Loucy (cell line): ENCODE measurements around the gene SLC19A1.

Experiments
- H2AFZ ChIP-seq: fragments of 200-600 bp; sonication (generic); 2 replicates; pipeline ENCODE4 v1.6.0; 2016; ENCODE audit warnings: antibody characterized with exemption, mild to moderate bottlenecking, low read length, moderate library complexity
- H3F3A ChIP-seq: fragments of 200-600 bp; 2 replicates; pipeline ENCODE4 v1.6.0; 2016; ENCODE audit warnings: antibody characterized with exemption, low read depth, mild to moderate bottlenecking
- H3K27me3 ChIP-seq: fragments of 200-600 bp; sonication (generic); 2 replicates; pipeline ENCODE4 v1.6.1; 2014; ENCODE audit warnings: low read length, mild to moderate bottlenecking; ENCODE audit not compliant: insufficient read depth, poor library complexity, severe bottlenecking
- H3K36me3 ChIP-seq: fragments of 200-600 bp; sonication (generic); 2 replicates; pipeline ENCODE4 v1.6.1; 2016; ENCODE audit warnings: low read length; ENCODE audit not compliant: insufficient read depth
- H3K4me1 ChIP-seq: fragments of 200-600 bp; sonication (generic); 2 replicates; pipeline ENCODE4 v1.5.1; 2014; ENCODE audit warnings: low read length, mild to moderate bottlenecking; ENCODE audit not compliant: insufficient read depth, poor library complexity, severe bottlenecking
- H3K4me2 ChIP-seq: fragments of 200-600 bp; sonication (generic); 2 replicates; pipeline ENCODE4 v1.6.0; 2014; ENCODE audit warnings: antibody characterized with exemption, low read length, low read depth, mild to moderate bottlenecking; ENCODE audit not compliant: poor library complexity, severe bottlenecking
- H3K4me3 ChIP-seq: fragments of 200-600 bp; sonication (generic); 2 replicates; pipeline ENCODE4 v1.5.1; 2014; ENCODE audit warnings: low read length, mild to moderate bottlenecking, mixed read lengths; ENCODE audit not compliant: poor library complexity, severe bottlenecking
- H3K79me2 ChIP-seq: fragments of 200-600 bp; sonication (generic); 2 replicates; pipeline ENCODE4 v1.6.1; 2014; ENCODE audit warnings: low read length; ENCODE audit not compliant: insufficient read depth
- H3K9ac ChIP-seq: fragments of 200-600 bp; sonication (generic); 2 replicates; pipeline ENCODE4 v1.6.0; 2014; ENCODE audit warnings: mild to moderate bottlenecking, low read depth, low read length, moderate library complexity; ENCODE audit not compliant: poor library complexity, severe bottlenecking
- H3K9me2 ChIP-seq: fragments of 200-600 bp; sonication (generic); replicated peaks from 2 replicates; pipeline ENCODE4 v1.6.1; 2016; ENCODE audit warnings: low read depth, low read length, mixed read lengths
- H3K9me3 ChIP-seq: fragments of 200-600 bp; sonication (generic); 2 replicates; pipeline ENCODE4 v1.6.1; 2014; ENCODE audit warnings: mild to moderate bottlenecking, antibody characterized with exemption, low read length, low read depth; ENCODE audit not compliant: insufficient read depth
- H4K20me1 ChIP-seq: fragments of 200-600 bp; sonication (generic); 2 replicates; pipeline ENCODE4 v1.6.0; 2014; ENCODE audit warnings: antibody characterized with exemption, low read length, mild to moderate bottlenecking; ENCODE audit not compliant: insufficient read depth, poor library complexity, severe bottlenecking
- EZH2phosphoT487 ChIP-seq: fragments of 200-600 bp; IDR thresholded peaks from 2 replicates; pipeline ENCODE4 v1.6.1; 2018; ENCODE audit warnings: antibody characterized with exemption, mild to moderate bottlenecking, moderate library complexity, borderline replicate concordance
- TF ChIP-seq, protein P1 (sequence below): fragments of 200-600 bp; sonication (generic); conservative IDR thresholded peaks from 2 replicates; pipeline ENCODE4 v1.5.1; 2014; ENCODE audit warnings: mild to moderate bottlenecking, antibody characterized with exemption, low read length

Gene SLC19A1

DNA sequence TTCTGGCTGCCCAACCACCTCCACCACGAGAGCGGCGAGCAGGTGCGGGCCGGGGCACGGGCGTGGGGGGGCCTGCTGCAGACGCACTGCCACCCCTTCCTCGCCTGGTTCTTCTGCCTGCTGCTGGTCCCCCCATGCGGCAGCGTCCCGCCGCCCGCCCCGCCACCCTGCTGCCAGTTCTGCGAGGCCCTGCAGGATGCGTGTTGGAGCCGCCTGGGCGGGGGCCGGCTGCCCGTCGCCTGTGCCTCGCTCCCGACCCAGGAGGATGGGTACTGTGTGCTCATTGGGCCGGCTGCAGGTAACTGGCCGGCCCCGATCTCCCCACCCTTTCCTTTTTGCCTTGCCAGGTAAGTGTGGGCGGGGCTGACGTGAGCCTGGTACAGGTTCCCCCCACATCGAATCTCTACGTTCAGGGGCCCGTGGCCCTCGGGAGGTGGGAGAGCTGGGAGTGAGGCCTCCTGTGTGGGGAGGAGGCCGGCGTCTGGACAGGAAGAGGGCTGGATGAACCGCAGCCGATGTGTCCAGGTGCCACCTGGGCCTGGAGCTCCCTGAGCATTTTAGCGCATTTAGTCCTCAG lies 85.6 kb downstream of the SLC19A1 start:
- Histone ChIP-seq H3K9me2 (no peaks in the 10 kb centered on the region), H3K4me1 (peaks cover 10% of the 10 kb centered on the region), H3K79me2 (no peaks in the 10 kb centered on the region), H3K9me3 (no peaks in the 10 kb centered on the region), H4K20me1 (no peaks in the 10 kb centered on the region), H2AFZ (no peak overlapping the region), H3K4me3 (no peak overlapping the region), H3F3A (peaks cover 7% of the 10 kb centered on the region; the same call in 1 of the 2 replicates), H3K9ac (no peak overlapping the region), H3K27me3 (no peaks in the 10 kb centered on the region), H3K36me3 (no peaks in the 10 kb centered on the region), H3K4me2 (no peak overlapping the region)
- TF ChIP-seq, protein P1, sequence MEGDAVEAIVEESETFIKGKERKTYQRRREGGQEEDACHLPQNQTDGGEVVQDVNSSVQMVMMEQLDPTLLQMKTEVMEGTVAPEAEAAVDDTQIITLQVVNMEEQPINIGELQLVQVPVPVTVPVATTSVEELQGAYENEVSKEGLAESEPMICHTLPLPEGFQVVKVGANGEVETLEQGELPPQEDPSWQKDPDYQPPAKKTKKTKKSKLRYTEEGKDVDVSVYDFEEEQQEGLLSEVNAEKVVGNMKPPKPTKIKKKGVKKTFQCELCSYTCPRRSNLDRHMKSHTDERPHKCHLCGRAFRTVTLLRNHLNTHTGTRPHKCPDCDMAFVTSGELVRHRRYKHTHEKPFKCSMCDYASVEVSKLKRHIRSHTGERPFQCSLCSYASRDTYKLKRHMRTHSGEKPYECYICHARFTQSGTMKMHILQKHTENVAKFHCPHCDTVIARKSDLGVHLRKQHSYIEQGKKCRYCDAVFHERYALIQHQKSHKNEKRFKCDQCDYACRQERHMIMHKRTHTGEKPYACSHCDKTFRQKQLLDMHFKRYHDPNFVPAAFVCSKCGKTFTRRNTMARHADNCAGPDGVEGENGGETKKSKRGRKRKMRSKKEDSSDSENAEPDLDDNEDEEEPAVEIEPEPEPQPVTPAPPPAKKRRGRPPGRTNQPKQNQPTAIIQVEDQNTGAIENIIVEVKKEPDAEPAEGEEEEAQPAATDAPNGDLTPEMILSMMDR = no peak
- no peak for TF ChIP-seq EZH2phosphoT487

- H3K79me2 ChIP-seq = no peaks in the 10 kb centered on the region
- H3K4me2 ChIP-seq = peak overlapping the region; percentile 60
- no peaks in the 10 kb centered on the region for H3K9me2 ChIP-seq
- H3K9me3 ChIP-seq = no peaks in the 10 kb centered on the region
- H3K4me1 ChIP-seq = peaks cover 10% of the 10 kb centered on the region
- no peak overlapping the region for H3K4me3 ChIP-seq
- H3F3A ChIP-seq = peaks cover 7% of the 10 kb centered on the region; the same call in 1 of the 2 replicates
- no peaks in the 10 kb centered on the region for H4K20me1 ChIP-seq
- H3K9ac ChIP-seq = no peak overlapping the region
- TF ChIP-seq EZH2phosphoT487 = no peak
- TF ChIP-seq, protein P1 = no peak
- peak overlapping the region; percentile 76; the same call in 1 of the 2 replicates for H2AFZ ChIP-seq
- H3K27me3 ChIP-seq = no peaks in the 10 kb centered on the region
- no peaks in the 10 kb centered on the region for H3K36me3 ChIP-seq
These were observed 86.3 kb downstream of the SLC19A1 start for GRCh38 chr21:45455674-45456583.

GRCh38 chr21:45454926-45455673 lies 87.1 kb downstream of the SLC19A1 start:
- no peaks in the 10 kb centered on the region for H3K79me2 ChIP-seq

More at GRCh38 chr21:45454926-45455673, 87.1 kb downstream of the SLC19A1 start:
- Histone ChIP-seq H3K4me3 (no peak overlapping the region), H3K4me1 (peaks cover 6% of the 10 kb centered on the region), H3K27me3 (no peaks in the 10 kb centered on the region), H3K9me2 (no peaks in the 10 kb centered on the region), H3K9me3 (no peaks in the 10 kb centered on the region), H3K4me2 (peak overlapping the region; percentile 60), H3K9ac (no peak overlapping the region), H3K36me3 (no peaks in the 10 kb centered on the region), H2AFZ (peak overlapping the region; percentile 76; the same call in 1 of the 2 replicates), H3F3A (peaks cover 7% of the 10 kb centered on the region; the same call in 1 of the 2 replicates), H4K20me1 (no peaks in the 10 kb centered on the region)
- TF ChIP-seq, protein P1 = no peak
- TF ChIP-seq EZH2phosphoT487 = no peak
